ENCODE measurements around the gene ADAMTS7.
"Not testable (repeated sequence)": the region's sequence is repeated elsewhere in the genome, so short reads cannot be mapped to it uniquely, and the experiment has no call there.

GRCh38 chr15:78771436-78772000 lies 39.7 kb downstream of the ADAMTS7 start:
- not testable (repeated sequence) for TF ChIP-seq CTCF, POLR2AphosphoS5 (IDR thresholded peaks at IDR 0.05)
